Measurements from ENCODE around the gene RAD21L1.
"Not testable (repeated sequence)": the region's sequence is repeated elsewhere in the genome, so short reads cannot be mapped to it uniquely, and the experiment has no call there.

RAD21L1 gene

DNA sequence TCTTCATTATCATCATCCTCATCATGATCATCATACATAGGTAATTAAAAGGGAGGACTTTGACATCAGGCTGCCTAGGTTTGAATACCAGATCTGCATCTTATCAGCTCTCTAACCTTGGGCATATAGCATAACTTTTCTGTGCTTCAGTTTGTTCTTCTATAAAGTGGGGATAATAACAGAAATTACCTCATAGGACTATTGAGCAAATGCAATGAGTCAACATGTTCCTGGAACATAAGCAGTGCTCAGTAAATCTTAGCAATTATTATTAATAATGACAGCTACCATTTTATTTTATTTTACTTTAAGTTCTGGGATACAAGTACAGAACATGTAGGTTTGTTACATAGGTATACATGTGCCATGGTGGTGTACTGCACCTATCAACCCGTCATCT, 15.3 kb upstream of the RAD21L1 start:
- H3K4me3 ChIP-seq (ENCODE audit: low read depth, low read length): no peak overlapping the region
- TF ChIP-seq, protein P1, sequence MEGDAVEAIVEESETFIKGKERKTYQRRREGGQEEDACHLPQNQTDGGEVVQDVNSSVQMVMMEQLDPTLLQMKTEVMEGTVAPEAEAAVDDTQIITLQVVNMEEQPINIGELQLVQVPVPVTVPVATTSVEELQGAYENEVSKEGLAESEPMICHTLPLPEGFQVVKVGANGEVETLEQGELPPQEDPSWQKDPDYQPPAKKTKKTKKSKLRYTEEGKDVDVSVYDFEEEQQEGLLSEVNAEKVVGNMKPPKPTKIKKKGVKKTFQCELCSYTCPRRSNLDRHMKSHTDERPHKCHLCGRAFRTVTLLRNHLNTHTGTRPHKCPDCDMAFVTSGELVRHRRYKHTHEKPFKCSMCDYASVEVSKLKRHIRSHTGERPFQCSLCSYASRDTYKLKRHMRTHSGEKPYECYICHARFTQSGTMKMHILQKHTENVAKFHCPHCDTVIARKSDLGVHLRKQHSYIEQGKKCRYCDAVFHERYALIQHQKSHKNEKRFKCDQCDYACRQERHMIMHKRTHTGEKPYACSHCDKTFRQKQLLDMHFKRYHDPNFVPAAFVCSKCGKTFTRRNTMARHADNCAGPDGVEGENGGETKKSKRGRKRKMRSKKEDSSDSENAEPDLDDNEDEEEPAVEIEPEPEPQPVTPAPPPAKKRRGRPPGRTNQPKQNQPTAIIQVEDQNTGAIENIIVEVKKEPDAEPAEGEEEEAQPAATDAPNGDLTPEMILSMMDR (IDR thresholded peaks at IDR 0.05; ENCODE audit: low read depth, low read length, missing control alignments): no peak
- no peak for DNase-seq (ENCODE audit: low read depth)
- in situ Hi-C loops (cut with HindIII; ENCODE audit: low sequenced_read_pairs): no loop called here

DNA sequence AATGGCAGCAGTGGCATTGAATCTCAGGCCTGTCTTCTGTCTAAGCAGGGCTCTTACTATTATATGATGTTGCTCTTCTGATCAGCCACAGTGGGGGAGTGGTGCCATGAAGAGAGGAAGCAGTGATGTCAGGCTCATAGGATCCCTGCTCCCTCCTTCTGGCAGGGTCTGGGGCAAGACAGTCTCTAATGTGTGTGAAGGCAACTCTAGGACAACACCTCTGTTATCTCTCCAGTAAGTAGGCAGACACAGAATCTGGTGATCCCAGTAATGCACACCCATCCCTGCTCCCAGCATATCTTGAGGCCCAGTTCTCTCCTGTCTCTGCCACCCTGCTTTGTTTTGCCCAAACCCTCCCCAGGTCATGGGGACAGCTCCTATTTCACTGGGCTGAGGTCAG, 13.8 kb upstream of the RAD21L1 start:
- TF ChIP-seq, protein P1 (IDR thresholded peaks at IDR 0.05; ENCODE audit: low read depth, low read length, missing control alignments): no peak
- in situ Hi-C loops (cut with HindIII; ENCODE audit: low sequenced_read_pairs): no loop called here

GRCh38 chr20:1212607-1213396, 13.0 kb upstream of the RAD21L1 start:
- TF ChIP-seq, protein P1 (IDR thresholded peaks at IDR 0.05; ENCODE audit: low read depth, low read length, missing control alignments): peak; percentile 86
- peak; percentile 28 for DNase-seq (ENCODE audit: low read depth)
- no peak overlapping the region for H3K4me3 ChIP-seq (ENCODE audit: low read depth, low read length)
- in situ Hi-C loops (cut with HindIII; ENCODE audit: low sequenced_read_pairs): no loop called here

More for the DNA sequence above, 13.8 kb upstream of the RAD21L1 start:
- H3K4me3 ChIP-seq (ENCODE audit: low read depth, low read length): no peak overlapping the region
- DNase-seq (ENCODE audit: low read depth): no peak

DNA sequence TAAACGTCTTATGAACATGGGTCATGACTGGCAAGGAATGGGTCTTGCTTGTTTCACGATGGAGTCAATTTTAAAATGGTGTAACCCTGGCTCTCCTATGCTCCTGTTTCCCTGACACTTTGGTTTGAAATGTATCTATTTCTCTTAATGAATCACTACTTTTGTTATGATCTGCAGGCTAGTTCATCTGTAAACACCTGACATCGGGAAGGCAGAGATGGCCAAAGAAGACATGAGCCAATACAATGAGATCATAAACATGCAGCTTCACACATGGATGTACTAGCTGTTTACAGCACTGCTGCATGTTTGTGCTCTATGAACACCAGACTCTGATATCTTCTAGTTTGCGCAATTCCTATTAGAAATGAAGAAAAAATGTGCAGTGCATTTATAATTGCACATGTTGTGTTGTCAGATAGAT, 11.0 kb upstream of the RAD21L1 start:
- H3K4me3 ChIP-seq (ENCODE audit: low read depth, low read length): no peak overlapping the region
- in situ Hi-C loops (cut with HindIII; ENCODE audit: low sequenced_read_pairs): no loop called here
- DNase-seq (ENCODE audit: low read depth): no peak
- TF ChIP-seq, protein P1 (IDR thresholded peaks at IDR 0.05; ENCODE audit: low read depth, low read length, missing control alignments): no peak

GRCh38 chr20:1215386-1216170, 10.3 kb upstream of the RAD21L1 start:
- DNase-seq (ENCODE audit: low read depth): no peak
- TF ChIP-seq, protein P1 (IDR thresholded peaks at IDR 0.05; ENCODE audit: low read depth, low read length, missing control alignments): no peak

DNA sequence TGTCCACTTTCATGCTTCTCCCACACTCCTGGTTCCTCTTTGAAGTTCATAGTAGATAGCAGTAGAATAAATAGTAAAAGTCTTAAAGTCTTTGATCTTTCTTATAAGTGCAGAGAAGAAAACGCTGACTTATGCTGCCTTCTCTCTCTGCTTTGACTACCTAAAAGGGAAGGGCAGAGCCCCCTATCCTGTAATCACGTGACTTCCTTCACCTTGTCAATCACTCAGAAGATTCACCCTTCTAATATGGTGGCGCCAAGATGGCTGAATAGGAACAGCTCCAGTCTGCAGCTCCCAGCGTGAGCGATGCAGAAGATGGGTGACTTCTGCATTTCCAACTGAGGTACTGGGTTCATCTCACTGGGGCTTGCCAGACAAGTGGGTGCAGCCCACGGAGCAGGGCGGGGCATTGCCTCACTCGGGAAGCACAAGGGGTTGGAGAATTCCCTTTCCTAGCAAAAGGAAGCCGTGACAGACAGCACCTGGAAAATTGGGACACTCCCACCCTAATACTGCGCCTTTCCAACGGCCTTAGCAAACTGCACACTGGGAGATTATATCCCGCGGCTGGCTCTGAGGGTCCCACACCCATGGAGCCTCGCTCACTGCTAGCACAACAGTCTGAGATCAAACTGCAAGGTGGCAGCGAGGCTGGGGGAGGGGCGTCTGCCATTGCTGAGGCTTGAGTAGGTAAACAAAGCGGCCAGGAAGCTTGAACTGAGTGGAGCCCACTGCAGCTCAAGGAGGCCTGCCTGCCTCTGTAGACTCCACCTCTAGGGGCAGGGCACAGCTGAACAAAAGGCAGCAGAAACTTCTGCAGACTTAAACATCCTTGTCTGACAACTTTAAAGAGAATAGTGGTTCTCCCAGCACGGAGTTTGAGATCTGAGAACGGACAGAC, 9.1 kb upstream of the RAD21L1 start:
- DNase-seq (ENCODE audit: low read depth); H3K4me3 ChIP-seq (ENCODE audit: low read depth, low read length); in situ Hi-C loops (cut with HindIII; ENCODE audit: low sequenced_read_pairs): not testable (repeated sequence)

More at GRCh38 chr20:1215386-1216170, 10.3 kb upstream of the RAD21L1 start:
- H3K4me3 ChIP-seq (ENCODE audit: low read depth, low read length): no peak overlapping the region
- in situ Hi-C loops (cut with HindIII; ENCODE audit: low sequenced_read_pairs): no loop called here

- H3K4me3 ChIP-seq (ENCODE audit: low read depth, low read length); DNase-seq (ENCODE audit: low read depth); in situ Hi-C loops (cut with HindIII; ENCODE audit: low sequenced_read_pairs): not testable (repeated sequence)
Measured at GRCh38 chr20:1222750-1223149, 3.1 kb upstream of the RAD21L1 start.
